Measurements from ENCODE around the gene RETN.

RETN gene

DNA sequence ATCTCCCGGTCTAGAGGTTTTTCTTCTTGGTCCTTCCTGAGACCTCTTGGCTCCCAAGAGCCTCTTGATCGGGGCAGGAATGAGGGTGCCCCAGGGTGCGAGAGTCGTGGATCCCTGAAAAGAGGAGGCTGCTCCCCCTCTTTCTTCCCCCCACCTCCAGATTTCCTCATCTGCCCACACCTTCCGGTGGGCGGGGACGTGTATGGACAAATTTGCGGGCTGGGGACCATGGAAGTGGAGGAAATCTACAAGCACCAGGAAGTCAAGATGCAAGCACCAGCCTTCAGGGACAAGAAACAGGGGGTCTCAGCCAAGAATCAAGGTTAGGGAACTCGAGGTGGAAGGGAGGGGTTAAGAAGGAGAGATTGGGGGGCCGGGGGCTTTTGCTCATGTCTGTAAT is 8.0 kb downstream of the RETN start, which contains the start of gene MCEMP1:
Gene MCEMP1, plus strand, starts transcription at position 237 of the 400 bp plus-strand sequence. Its CDS starts 31 bp downstream, at position 268.
- TF ChIP-seq, protein P1, sequence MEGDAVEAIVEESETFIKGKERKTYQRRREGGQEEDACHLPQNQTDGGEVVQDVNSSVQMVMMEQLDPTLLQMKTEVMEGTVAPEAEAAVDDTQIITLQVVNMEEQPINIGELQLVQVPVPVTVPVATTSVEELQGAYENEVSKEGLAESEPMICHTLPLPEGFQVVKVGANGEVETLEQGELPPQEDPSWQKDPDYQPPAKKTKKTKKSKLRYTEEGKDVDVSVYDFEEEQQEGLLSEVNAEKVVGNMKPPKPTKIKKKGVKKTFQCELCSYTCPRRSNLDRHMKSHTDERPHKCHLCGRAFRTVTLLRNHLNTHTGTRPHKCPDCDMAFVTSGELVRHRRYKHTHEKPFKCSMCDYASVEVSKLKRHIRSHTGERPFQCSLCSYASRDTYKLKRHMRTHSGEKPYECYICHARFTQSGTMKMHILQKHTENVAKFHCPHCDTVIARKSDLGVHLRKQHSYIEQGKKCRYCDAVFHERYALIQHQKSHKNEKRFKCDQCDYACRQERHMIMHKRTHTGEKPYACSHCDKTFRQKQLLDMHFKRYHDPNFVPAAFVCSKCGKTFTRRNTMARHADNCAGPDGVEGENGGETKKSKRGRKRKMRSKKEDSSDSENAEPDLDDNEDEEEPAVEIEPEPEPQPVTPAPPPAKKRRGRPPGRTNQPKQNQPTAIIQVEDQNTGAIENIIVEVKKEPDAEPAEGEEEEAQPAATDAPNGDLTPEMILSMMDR (IDR thresholded peaks at IDR 0.05; ENCODE audit: low read depth, low read length) = no peak
- H3K4me3 ChIP-seq (ENCODE audit: low read depth, low read length) = no peak within 1 kb of the TSS

DNA sequence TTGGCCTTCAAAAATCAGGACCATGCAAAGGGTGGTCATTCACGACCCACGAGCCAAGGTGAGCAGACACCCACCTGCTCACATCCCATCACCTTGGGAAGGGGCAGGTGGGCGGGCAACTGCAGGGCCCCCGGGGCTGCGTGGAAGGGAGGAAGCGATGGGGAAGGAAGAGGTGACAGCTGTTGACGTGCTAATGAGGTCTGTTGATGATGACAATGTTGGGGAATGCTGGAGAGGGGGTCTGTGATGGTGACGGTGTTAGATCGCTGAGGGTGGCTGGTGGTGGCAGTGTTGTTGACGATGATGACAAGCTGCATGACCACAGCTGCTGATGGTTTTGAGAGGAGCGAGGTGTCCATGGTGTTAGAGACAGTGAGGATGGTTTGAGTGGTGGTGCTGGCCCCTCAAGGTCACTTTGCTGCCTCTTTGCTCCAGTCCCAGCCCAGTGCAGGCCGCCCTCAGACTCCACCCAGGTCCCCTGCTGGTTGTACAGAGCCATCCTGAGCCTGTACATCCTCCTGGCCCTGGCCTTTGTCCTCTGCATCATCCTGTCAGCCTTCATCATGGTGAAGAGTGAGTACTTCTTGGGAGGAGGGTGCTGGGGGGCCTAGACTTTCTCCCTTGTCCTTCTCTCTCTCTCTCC is 8.9 kb downstream of the RETN start:
- TF ChIP-seq, protein P1 (IDR thresholded peaks at IDR 0.05; ENCODE audit: low read depth, low read length) = no peak

DNA sequence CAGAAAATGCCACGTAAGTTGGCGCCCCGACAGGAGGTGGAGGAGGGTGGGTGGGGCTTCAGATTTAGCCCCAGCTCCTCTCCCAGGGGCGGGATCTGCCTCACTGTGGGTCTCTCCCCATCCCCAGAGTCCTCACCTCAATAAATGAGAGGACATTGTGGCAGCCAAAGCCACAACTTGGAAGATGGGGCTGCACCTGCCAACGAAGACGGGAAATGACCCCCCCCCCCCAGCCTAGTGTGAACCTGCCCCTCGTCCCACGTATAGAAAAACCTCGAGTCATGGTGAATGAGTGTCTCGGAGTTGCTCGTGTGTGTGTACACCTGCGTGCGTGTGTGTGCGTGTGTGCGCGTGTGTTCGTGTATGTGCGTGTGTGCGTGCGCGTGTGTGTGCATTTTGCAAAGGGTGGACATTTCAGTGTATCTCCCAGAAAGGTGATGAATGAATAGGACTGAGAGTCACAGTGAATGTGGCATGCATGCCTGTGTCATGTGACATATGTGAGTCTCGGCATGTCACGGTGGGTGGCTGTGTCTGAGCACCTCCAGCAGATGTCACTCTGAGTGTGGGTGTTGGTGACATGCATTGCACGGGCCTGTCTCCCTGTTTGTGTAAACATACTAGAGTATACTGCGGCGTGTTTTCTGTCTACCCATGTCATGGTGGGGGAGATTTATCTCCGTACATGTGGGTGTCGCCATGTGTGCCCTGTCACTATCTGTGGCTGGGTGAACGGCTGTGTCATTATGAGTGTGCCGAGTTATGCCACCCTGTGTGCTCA is 10.3 kb downstream of the RETN start:
- TF ChIP-seq, protein P1 (IDR thresholded peaks at IDR 0.05; ENCODE audit: low read depth, low read length) = no peak
- no peak overlapping the region for H3K4me3 ChIP-seq (ENCODE audit: low read depth, low read length)

More for the DNA sequence above, 8.9 kb downstream of the RETN start:
- H3K4me3 ChIP-seq (ENCODE audit: low read depth, low read length) = no peak overlapping the region

DNA sequence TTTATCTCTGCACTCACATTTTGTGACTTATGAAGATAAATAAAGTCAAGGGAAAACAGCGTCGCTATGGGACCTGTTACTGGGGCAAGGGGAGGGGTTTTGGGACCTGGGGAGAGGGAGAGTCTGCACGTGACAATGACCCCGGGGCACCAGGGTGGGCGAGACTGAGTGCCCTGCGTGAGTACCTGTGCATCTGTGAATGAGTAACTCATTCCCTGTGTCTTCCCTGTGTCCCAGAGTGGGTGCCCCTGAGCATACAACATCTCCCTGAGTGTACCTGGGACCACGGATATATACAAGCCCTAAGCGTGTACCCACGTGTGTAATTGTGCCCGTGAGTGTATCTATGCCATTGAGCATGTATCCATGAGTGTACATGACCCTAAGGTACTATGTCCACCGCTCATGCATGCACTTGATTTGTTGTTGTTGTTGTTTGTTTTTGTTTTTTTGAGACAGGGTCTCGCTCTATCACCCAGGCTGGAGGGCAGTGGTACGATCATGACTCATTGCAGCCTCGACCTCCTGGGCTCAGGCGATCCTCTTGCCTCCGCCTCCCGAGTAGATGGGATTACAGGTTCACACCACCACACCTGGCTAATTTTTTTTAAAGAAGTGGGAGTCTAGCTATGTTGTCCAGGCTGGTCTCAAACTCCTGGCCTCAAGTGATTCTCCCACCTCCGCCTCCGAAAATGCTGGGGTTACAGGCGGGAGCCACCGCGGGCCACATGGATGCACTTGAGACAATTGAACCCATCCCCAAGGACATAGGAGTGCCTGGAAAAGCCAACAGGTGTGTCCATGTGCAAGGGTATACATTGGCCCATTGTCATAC is 11.1 kb downstream of the RETN start:
- peak overlapping the region; percentile 99 for H3K4me3 ChIP-seq (ENCODE audit: low read depth, low read length)
- TF ChIP-seq, protein P1 (IDR thresholded peaks at IDR 0.05; ENCODE audit: low read depth, low read length) = no peak

DNA sequence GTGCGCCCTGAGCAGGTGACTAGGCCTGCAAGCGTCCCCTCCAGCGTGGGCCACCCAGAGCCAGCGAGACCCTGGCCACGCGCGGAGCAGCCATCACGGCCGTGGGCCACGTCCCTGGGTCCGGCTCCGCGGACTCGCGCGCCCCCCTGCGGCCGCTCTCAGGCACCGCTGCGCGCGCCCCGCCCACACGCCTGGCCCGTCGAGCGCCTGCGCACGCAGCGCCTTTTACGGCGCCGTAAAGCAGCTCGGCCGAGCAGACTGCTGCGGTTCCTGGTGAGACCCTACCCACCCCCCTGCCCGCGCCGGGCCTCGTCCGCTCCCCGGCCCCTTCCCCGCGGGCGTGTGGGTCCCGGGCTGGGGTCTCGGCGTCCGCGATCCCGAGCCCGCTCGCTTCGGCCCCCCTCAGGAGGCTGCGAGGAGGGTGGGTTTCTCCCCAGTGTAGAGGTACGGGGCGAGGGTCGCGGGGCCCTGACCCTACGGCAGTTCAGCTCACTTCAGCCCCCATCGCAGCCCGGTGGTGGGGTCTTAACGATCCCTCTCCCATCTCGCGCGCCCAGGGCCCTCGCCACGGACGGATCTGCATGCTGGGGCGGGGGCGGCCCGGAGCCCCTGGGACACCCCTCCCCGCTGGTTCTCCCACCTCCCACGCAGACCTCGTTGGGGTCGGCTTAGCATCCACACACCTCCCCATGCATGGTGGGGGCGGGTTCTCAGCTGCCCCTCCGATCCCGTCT is 11.9 kb downstream of the RETN start, which contains the start of gene TRAPPC5:
Gene TRAPPC5, plus strand, starts transcription at position 228 of the 734 bp plus-strand sequence. CDS start 1,421 bp downstream, outside the sequence.
- H3K4me3 ChIP-seq (ENCODE audit: low read depth, low read length) = peak within 1 kb of the TSS; percentile 99
- TF ChIP-seq, protein P1 (IDR thresholded peaks at IDR 0.05; ENCODE audit: low read depth, low read length) = peak; percentile 54

DNA sequence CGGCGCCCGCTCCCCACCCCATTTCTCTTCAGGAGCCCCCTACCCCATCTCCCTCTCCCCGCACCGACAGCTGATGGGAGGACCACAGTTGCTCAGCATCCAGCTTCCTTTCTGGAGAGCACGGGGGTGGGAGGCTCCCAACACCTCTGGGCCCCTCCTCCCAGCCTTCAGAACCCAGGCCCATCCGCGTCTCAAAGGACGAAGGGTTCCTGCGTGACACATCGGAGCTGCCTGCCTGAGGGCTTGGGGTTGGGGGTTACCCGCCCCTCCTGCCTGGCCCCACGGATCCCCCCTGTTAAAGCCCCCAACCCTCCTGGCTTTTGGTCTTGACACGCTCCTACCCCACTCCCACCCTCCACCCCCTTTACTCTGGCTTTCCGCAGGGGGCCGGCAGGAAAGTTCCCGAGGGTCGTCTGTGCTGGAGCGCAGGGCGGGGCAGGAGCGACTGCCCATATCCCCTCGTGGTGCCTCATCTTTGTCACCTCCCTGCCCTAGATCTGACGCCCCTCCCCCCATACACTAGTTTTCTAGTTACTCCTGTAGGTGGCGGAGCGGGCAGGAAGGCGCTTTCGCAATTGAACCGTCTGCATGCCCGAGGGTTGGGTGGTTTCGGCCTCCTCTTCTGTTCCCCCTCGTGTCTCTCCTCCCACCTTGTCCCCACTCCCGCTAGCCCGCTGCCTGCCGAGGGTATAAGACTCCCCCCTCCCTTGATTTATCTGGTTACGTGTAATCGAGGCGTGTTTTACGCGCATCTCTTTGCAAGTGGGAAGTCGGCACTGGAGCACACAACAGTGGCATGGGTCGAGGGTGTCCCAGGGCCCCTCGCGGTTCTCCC is 12.7 kb downstream of the RETN start:
- TF ChIP-seq, protein P1 (IDR thresholded peaks at IDR 0.05; ENCODE audit: low read depth, low read length) = peak; percentile 51
- H3K4me3 ChIP-seq (ENCODE audit: low read depth, low read length) = peak overlapping the region; percentile 99

All from WI38 (cell line).